Measurements from ENCODE around the gene AUNIP.

DNA sequence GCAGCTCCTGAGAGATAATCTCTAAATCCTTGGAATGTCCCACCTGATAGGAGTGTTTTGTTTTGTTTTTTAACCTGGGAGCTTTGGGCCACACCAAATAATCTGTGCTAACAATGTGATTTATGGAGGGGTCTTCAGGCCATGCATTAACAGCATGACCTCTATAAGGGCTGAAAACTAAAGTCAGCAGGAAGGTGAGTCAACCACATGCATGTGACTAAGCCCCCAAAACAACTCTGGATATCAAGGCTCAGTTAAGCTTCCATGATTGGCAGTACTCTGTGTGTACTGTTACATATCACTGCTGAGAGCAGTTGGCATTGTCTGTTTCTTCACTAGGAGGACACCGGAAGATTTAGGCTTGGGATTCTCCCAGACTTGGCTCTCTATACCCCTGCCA lies 10.7 kb downstream of the AUNIP start:
- TF ChIP-seq EZH2phosphoT487 (IDR thresholded peaks at IDR 0.05; ENCODE audit: borderline replicate concordance, low read length) (no peak), CTCF (conservative IDR thresholded peaks at IDR 0.05; ENCODE audit: low read depth, low read length) (no peak), EZH2 (IDR thresholded peaks at IDR 0.05; ENCODE audit: low read length, unreplicated experiment) (no peak)
